HG03045 (cell line): ENCODE results near the gene PPIL3.
A peak's percentile ranks its signal among the peaks of the same experiment; 100 is the strongest.
"Not testable (repeated sequence)": the region's sequence is repeated elsewhere in the genome, so short reads cannot be mapped to it uniquely, and the experiment has no call there.

Source experiments
- ATAC-seq: cut with Tn5 transposase; IDR thresholded peaks from one replicate; pipeline ENCODE4 v1.9.1; 2021; ENCODE audit warnings: mild to moderate bottlenecking, moderate library complexity; ENCODE audit not compliant: unreplicated experiment

Gene PPIL3

DNA sequence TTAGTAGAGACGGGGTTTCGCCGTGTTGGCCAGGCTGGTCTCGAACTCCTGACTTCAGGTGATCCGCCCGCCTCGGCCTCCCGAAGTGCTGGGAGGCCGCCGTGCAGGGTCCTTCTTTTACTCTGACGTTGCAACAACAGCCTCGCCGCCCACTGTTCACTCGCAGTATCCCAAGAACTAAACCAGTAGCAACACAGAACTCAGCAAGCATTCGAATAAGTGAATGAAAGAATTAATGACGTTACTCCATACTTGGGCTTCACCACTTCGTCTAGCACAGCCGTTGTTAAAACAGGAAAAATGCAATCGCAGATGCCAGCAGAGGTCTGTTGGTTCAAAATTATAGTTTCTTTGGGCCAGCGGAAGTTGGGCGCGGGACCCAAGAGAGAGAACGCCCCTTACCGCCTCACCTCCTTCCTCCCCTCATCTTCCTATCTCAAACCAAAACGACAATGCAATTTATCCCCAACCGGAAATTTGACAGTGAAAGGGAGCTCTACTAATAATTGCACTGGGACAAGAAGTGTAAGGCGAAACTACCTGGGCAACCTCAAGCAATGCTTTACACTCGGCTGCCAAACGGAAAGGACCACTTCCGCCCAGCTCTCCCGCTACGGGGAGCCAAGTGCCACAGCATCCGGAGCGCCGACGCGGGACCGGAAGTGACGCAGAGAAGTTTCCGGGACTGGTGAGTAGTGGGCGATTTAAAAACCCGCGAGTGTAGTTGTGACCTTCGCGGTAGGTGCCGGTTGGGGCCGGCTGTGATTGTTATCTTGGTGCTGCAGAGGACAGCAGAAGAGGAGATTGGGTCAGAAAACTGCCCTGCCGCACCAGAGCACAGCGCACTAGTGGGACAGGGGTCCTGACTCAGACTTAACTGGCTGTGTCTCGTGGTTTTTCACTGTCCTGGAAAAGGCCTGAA is at the start of gene PPIL3, which contains the start of gene NIF3L1:
Gene PPIL3 (minus strand): TSS at position 374 of the 922 bp plus-strand sequence. CDS start 1,462 bp downstream, outside the sequence.
Gene NIF3L1 (plus strand): TSS at position 668 of the 922 bp plus-strand sequence. CDS start 2,573 bp downstream, outside the sequence.
- peak; percentile 89 for ATAC-seq

DNA sequence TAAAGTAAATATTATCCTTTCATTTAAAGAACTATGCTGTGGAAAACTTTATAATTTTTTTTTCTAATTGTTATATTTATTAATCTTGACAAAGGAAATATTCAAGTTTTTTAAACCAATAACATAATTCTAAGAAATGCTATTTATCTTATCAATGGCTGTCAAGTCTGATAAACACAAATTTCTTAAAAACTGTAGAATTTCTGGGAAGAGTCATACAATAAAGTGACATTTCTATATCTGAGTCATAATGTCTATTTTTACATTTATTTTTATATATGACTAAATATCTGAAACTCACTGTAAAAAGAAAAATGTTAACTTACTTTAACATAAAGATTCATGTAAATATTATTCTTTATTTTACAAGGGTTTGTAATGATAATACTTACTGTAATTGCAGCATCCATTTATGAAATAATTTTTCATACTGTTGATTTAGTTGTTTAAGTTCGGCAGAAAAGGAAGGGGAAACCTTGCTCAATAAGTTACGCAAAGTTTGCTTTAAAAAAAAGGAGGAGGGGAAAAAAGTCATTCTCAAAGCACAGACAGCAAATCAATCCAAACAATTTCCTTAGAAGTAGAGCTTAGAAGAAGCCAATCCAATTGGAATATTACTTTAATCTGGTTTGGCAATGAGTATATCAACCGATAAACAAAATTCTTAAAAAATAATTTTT is 42.2 kb upstream of the PPIL3 start:
- ATAC-seq: no peak

DNA sequence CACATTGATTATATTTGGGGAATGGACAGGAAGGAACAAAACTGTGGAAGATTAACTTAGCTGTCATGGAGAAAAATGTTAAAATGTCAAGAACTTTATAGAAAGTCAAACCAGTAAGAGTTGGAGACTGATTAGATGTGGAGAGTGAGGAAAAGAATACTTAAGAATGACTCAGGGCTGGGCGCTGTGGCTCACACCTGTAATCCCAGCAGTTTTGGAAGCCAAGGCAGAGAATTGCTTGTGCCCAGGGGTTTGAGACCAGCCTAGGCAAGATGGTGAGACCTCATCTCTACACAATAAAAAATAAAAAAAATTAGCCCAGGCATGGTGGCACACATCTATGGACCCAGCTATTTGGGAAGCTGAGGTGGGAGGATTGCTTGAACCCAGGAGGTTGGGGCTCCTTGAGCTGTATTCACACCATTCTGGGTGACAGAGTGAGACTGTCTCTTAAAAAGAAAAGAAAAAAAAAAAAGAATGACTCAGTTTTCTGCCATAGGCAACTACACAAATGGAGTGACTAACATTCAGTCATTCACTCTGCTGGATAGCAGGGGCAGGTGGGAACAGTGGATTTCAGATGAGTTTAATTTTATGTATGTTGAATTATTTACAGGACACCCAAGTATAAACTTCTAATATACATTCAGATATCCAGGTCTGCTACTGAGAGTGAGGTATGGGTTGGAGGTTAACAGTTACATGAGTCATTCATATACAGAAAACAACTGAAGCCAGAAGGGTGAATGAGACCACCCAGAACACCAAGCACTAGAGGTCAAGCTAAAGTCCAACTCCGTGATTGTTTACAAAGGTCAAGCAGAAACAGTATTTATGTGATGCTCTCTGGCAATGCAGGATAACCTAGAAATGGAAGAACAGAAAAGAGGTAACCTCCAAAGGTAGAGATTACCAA is 40.7 kb upstream of the PPIL3 start:
- ATAC-seq: no peak

DNA sequence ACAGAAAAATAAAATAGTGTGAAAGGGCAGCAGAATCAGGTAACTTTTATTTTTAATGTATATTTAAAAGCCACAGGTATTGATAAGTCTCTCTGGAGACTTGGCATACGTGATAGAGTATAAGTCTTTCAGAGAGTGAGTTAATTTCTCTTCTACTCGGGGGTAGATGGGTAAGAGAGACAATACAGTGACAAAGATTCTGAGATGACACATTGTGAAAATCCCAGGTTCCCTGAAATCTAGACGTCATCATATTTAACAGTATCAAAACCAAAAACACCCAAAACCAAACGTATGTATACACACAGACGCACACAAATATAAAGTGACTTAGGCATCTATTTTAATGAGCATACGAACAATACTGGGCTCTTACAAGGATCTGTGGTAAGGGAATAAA is 33.6 kb upstream of the PPIL3 start:
- no peak for ATAC-seq

DNA sequence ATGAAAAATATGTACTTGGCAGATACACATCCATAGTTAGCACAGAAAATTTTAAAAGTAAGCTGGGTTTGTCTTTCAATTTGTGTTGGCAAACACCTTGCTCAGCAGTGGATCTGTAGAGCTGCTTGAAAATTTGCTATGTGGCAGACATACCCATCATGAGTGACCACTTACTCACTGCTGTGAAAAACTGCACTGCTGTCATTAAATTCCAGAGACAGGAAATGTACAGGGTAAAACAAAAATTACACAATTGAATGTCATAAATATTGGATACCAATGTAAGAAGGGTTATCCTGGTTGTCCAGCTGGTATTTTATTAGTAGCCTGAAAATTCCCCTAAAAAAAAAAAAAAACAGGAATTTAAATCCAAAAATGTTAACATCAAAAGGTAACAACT is 24.8 kb upstream of the PPIL3 start:
- no peak for ATAC-seq

DNA sequence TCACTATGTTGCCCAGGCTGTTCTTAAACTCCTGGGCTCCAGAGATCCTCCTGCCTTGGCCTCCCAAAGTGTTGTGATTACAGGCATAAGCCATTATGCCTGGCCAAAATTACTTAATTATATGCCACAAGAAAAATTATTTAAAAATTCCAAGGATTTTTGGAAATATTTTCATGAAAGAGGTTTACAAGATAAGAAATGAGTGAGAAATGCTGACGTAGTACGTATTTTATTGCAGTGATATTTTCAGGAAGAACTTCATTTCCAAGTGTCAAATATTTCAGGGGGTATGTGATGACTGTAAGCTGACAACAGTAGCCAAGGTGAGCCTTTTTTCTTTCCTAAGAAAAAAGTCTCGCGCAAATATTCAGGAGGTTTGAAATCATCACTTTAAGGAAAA is 21.1 kb upstream of the PPIL3 start:
- no peak for ATAC-seq

DNA sequence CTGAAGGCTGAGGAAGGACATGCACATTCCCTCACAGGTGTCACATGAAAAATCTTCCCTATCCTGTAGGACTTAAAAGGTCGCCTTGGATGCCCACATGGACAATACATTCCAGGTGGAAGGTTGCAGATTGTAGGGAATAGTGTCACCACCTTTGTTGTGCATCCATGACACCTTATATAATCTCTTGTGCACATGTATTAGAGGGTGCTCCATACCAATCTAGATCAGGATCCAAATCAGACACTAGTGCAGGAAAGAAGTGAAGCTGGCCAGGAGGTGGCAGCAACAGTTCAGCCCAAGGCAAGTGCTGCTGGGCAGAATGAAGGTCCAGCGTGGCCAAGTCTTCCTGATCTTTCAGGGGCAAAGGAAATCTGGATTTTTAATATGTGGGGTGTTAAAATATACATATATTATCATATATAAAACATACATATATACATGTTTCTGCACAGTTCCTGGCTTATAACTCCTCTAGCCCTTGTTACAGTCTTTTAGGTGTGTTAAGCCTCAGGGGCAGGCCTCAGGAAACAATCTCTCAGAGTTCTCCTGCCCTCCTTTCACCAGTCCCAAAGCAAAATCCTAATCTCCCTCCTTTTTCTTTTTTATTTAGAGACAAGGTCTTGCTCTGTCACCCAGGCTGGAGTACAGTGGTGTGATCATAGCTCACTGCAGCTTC is 16.9 kb upstream of the PPIL3 start:
- ATAC-seq: peak; percentile 53

DNA sequence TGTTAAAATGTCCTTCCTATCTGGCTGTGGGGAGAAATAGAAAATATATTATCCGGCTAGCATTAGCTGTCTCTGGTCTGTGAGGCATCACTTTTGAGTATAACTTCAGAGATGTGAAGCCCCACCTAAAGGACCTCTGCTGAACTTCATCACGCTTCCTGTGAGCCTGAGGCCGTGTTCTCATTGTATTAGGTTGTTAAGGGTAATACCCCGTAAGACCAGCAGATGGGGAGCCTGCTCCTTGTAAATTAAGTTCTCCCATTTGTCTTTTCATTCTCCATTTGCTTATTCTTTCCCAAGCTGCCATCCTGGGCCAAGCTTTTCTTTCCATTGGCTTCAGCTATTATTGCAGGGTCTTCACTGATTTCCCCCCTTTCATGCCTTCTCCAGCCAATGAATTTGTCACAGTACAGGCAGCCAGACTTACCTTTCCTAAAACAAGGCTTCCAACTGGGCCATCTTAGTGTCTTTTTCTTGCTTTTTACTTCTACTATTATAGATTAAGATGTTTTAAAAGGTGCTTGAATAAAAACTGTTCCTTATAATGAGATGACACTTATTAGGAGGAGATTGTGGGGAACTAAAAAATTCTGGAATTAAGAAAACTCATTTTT is 12.7 kb upstream of the PPIL3 start:
- ATAC-seq: peak; percentile 91

DNA sequence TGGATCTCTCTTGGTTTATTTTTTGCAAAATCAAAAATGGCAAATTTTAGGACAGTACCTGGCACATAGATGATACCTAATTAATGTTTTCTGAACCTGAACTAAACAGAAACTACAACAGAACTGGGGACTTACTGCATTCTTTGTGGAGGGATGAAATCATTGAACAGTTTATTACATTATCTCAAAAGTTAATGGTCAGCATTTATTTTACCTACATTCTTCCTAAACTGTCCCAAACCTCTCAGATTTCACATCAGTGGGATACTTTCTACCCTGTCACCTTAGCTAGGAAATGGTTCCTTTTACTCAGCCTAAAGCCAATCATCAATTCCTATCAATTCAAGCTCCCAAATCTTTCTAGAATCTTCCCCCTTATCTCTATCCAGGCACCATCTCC is 10.6 kb upstream of the PPIL3 start:
- ATAC-seq: no peak

DNA sequence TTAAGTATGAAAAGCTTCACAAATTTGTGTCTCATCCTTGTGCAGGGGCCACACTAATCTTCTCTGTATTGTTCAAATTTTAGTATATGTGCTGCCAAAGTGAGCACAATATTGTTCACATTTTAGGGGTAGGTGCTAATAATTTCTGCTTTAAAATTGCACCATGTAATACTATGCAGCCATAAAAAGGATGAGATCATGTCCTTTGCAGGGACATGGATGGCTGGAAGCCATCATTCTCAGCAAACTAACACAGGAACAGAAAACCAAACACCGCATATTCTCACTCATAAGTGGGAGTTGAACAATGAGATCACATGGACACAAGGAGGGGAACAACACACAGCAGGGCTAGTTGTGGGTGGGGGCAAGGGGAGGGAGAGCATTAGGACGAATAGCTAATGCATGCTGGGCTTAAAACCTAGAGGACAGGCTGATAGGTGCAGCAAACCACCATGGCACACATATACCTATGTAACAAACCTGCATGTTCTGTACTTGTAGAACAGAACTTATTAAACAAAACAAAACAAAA is 7.1 kb downstream of the PPIL3 start:
- not testable (repeated sequence) for ATAC-seq

DNA sequence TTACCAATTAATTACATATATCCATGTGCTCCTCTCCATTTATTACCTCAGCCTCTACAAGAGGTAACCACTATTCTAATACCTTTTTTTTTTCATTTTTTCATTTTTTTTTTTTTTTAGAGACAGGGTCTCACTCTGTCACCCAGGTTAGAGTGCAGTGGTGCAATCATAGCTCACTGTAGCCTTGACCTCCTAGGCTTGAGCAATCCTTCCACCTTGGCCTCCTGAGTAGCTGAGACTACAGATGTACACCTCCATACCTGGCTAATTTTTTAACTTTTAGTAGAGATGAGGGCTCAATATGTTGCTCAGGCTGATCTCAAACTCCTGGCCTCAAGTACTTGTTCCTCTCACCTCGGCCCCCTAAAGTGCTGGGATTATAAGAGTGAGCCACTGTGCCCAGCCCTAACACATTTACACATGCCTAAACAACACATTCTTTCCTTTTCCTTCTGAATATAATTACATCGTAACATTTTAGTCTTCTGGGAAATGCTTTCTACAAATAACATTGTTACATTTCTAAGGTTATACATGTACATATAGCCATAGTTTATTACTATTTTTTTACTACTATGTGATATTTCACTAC is 10.5 kb downstream of the PPIL3 start:
- ATAC-seq: no peak

DNA sequence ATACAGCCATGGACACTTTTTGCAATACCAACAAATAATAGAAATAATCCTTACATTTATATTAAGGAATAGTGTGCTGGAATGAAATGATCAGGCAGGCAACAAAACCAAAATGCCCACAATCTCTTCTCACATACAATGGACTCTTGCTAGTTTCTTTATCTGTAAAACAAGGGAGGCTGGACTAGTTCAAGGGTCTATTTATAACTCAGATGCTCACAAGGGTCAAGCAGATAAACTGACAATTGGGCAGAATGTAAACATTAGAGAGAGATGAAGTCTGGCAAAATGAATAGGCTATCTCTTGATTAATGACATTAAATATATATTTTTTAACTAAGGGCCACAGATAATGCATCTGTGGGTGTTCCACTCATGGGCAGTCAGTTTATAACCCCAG is 11.4 kb downstream of the PPIL3 start:
- ATAC-seq: no peak

DNA sequence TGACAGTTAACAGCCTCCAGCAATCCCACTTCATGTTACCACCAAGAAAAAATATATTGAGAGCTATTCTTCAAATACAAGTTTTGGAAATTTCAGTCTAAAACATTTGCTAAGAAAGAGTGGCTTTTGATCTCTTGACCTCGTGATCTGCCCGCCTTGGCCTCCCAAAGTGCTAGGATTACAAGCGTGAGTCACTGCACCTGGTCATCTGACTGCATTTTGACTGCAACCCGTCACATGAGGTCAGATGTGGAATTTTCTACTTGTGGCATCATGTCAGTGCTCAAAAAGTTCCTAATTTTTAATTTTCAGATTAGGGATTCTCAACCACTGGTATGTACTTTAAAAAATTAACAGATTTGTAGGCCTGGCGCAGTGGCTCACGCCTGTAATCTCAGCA is 15.3 kb downstream of the PPIL3 start:
- ATAC-seq: no peak

DNA sequence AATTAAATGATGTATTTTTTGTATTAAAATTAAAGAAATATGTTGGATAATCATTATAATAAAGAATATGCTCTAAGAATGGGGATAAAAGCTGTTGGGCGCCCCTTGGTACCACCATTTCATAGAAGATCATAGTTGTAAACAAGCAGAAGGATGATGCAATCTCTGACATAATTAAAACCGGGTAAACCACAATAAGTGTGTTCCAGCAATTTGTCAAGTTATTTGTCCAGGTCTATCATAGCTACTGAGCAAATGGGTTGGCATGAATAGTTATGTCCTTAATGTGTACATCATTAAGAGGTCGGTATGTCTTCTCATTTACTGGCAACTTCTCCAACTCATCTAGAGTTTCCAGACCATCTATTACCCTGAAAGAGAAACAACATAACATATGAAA is 17.7 kb downstream of the PPIL3 start:
- no peak for ATAC-seq

DNA sequence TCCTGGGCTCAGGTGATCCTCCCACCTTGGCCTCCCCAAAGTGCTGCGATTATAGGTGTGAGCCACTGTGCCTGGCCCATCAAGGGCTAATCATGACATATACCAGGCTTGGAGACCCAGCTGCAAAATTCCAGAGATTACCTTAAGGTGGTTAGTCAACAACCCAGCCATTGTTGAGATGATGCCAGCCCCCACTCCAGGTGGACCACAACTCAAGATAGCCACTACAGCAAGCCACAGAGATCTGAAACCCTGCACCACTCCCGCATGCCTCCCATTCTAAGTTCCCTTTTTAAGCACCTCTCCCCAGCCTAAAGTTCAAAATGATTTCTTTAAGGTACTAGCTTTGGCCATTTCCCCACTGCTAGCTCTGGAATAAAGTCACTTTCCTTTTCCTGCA is 19.9 kb downstream of the PPIL3 start:
- ATAC-seq: no peak

DNA sequence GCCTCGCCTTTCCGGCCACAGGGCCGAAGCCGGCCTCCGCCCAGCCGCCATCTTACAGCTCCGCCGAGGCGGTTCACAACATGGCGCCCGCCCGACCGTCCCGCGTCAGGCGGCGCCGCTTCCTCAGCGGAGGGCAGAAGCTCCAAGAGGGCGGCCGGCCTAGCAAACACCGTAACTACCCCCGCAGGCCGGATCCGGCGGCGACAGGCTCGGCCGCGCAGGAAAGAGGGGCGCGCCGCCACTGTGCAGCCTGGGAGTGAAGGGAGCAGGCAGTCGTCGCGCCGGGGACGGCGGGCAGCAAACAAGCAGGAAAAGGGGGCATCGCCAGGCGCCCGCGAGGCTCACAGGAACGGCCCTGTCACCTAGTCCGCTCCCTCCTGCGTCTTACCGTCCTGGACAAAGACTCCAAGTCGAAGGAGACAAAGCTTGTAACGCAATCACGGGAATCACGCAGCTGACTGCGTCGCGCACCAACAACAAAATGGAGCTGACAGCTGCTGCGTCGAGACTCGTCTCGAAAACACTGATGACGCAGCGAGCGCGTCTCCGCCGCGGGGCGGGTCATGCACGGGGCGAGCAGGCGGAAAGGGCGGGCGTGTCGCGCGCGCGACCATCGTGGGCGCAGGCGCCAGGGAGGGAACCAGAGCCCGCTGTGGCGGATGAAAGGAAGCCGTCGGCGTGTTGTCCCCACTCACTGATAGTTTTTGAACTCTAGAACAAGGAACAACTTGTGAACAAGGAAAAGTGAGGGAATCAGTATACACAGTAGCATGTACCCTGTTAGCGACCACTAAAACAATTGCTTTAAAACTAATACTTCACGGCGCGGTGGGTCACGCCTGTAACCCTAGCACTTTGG is 24.5 kb downstream of the PPIL3 start, which contains the start of gene CLK1:
Gene CLK1 (minus strand): TSS at position 483 of the 859 bp plus-strand sequence. CDS start 2,796 bp downstream, outside the sequence.
- peak; percentile 81 for ATAC-seq

DNA sequence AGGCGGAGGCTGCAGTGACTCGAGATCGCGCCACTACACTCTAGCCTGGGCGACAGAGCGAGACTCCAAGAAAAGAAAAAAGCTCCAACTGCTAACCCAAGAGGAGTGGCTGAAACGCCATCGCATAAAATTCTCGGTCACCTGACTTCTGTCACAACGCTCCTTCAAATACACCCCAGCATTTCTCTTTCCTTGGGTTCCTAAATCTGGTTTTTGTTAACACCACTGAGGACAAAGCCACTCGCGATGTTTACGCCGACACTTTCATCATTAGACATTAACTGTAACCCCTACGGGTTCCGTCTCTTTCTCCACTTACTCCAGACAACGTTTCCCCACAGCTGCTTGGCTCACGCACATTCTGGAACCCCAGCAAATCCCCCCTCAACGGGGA is 25.1 kb downstream of the PPIL3 start:
- ATAC-seq: peak; percentile 18

DNA sequence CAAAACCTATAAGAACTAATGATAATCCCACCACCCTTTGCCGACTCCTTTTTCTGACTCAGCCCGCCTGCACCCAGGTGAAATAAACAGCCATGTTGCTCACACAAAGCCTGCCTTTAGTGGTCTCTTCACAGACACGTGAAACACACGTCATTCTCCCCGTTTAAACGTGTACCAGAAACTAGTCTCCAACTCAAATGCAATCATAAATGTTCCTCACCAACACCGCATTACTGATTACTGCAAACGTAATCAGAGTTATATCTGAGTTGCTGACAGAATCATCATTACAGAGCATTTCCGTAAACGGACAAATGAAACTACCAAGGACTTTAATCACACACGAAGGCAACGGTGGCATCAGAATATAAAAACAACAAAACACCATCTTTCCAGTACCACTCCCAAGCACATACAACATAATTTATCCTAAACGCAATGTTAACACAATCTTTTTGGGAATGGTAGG is 26.3 kb downstream of the PPIL3 start:
- no peak for ATAC-seq
